Heart left ventricle (tissue), 13 donors: ENCODE data around the gene FANCD2OS.

Experiments
- CTCF ChIP-seq, 12 donors: fragments of 200-600 bp; sonication (generic) in 4 of 12; IDR thresholded peaks; one replicate each; pipeline versions ENCODE4 v1.5.0 to v1.8.0; 2018 to 2022; ENCODE audit warnings: antibody characterized with exemption in 12 of 12, mild to moderate bottlenecking in 5 of 12
- POLR2A ChIP-seq, 2 donors: fragments of 450-650 bp; IDR thresholded peaks; one replicate each; pipeline ENCODE4 v1.6.1; 2017; ENCODE audit warnings: antibody characterized with exemption in 2 of 2, mild to moderate bottlenecking in 2 of 2, moderate library complexity in 2 of 2
- donor health status: ischemic (EF 13 %, LVEDD 7.1; RV severe dilation, severe dysfunction).
- donor health status: DM: no; HTN: yes; CAD: no.
- donor health status: DM: no; HTN: no; CAD: no.
- donor health status: ischemic (EF 25% LVEDD 6.9; RV normal size, moderate dysfunction).
- donor health status: ischemic (EF 25% LVEDD 5.7; RV mildly dilated, moderate dysfunction).
- donor health status: ischemic (EF 35%, LVEDD 5.7; RV mildly dilated, moderate dysfunction).
- donor health status: nonischemic (EF 11% LVEDD 7.7; RV severe dilation, severe dysfunction).
- donor health status: DM: yes; HTN: yes; CAD: no.
- donor health status: PGD.
- donor health status: ischemic (EF 29% LVEDD 5.4; RV normal size, mild dysfunction).
- donor health status: nonischemic (EF 23%, LVEDD 6.1; RV moderate dilation, normal function).

GRCh38 chr3:10154335-10155122 is 46.5 kb upstream of the FANCD2OS start:
- TF ChIP-seq CTCF (IDR thresholded peaks at IDR 0.05) (no peak), POLR2A (IDR thresholded peaks at IDR 0.05) (no peak)
